ENCODE results near the gene ERBB4. TPM values are rescaled to one million over a fixed set of nuclear protein-coding genes. Genes with fewer than 3 reads are reported as not detected.

Gene ERBB4
- total and polyA plus RNA-seq, 2 of the 8 experiments (the other 6 are each of a cell fraction or from before 2014, with no cell fraction given): 0.34 to 1.3 TPM

DNA sequence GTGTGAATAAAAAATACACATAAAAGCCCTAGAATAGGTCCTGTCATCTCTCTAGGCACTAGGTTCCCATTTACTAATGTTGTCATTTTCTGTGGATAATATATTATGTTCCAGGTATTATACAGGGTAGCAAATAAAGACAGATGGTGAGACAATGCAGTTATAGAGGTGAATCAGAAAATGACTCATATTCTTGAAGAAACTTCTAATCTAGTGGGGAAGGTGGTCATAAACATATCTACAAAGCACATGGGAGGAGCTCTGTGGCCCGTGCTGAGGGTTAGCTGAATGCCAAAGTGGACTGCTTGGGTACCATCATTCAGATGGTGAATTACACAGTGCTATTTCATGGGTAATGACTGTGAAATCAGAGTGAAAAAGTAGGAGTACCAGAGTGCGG, 700.9 kb downstream of the ERBB4 start:
- H3K4me1 ChIP-seq (replicated peaks in 1 of 4; ENCODE audit: control insufficient read depth in 3 of 4, insufficient read depth in 4 of 4, low read length in 3 of 4): no peaks in the 10 kb centered on the region
- H3K9me3 ChIP-seq (ENCODE audit: insufficient read depth in 2 of 2, low read depth in 1 of 2, low read length in 1 of 2): no peaks in the 10 kb centered on the region
- POLR2A ChIA-PET (ENCODE audit: partially characterized antibody): no interaction called here
- no peak for TF ChIP-seq NANOG (IDR thresholded peaks at IDR 0.05; ENCODE audit: insufficient read depth, low read depth, low read length, poor library complexity, severe bottlenecking)
- TF ChIP-seq SIRT6 (IDR thresholded peaks at IDR 0.05; ENCODE audit: low read length): no peak
- no peak for TF ChIP-seq JUND (IDR thresholded peaks at IDR 0.05; ENCODE audit: low read length)
- TF ChIP-seq, protein P1, sequence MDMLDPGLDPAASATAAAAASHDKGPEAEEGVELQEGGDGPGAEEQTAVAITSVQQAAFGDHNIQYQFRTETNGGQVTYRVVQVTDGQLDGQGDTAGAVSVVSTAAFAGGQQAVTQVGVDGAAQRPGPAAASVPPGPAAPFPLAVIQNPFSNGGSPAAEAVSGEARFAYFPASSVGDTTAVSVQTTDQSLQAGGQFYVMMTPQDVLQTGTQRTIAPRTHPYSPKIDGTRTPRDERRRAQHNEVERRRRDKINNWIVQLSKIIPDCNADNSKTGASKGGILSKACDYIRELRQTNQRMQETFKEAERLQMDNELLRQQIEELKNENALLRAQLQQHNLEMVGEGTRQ (IDR thresholded peaks at IDR 0.05; ENCODE audit: low read length): no peak
- no peak for TF ChIP-seq SP2 (IDR thresholded peaks at IDR 0.05; ENCODE audit: low read length)
- TF ChIP-seq SP1 (IDR thresholded peaks at IDR 0.05; ENCODE audit: low read depth, low read length): no peak
- TF ChIP-seq BRCA1 (IDR thresholded peaks at IDR 0.05; ENCODE audit: low read depth, low read length): no peak
- no peak for TF ChIP-seq ASH2L (IDR thresholded peaks at IDR 0.05; ENCODE audit: low read length)
- TF ChIP-seq KDM1A (IDR thresholded peaks at IDR 0.05; ENCODE audit: borderline replicate concordance, low read length): no peak
- no peak for TF ChIP-seq FOSL1 (IDR thresholded peaks at IDR 0.05; ENCODE audit: insufficient read depth, low read depth, low read length)
- no peak for TF ChIP-seq YY1 (IDR thresholded peaks at IDR 0.05; ENCODE audit: low read depth, low read length)
- TF ChIP-seq CBX5 (IDR thresholded peaks at IDR 0.05; ENCODE audit: low read depth, low read length): no peak
- no peak for TF ChIP-seq RNF2 (IDR thresholded peaks at IDR 0.05; ENCODE audit: borderline replicate concordance, low read depth, low read length, missing control alignments, poor library complexity, severe bottlenecking)
- no peak overlapping the region for H3K18ac ChIP-seq (ENCODE audit: extremely low read depth, low read length)
- no peaks in the 10 kb centered on the region for H3K79me1 ChIP-seq (ENCODE audit: low read depth, low read length)
- no peak overlapping the region for H2BK20ac ChIP-seq (ENCODE audit: low read length)
- H2BK15ac ChIP-seq (ENCODE audit: low read length): no peak overlapping the region
- no peak overlapping the region for H3K14ac ChIP-seq (ENCODE audit: insufficient read length)
- no peak overlapping the region for H4K91ac ChIP-seq (replicated peaks; ENCODE audit: insufficient read length, low read length)
- no peak overlapping the region for H3K56ac ChIP-seq (replicated peaks; ENCODE audit: insufficient read length, low read depth, low read length)
- no peak overlapping the region for H3K4me3 ChIP-seq (ENCODE audit: extremely low read depth in 1 of 4, insufficient read depth in 2 of 4, low read depth in 3 of 4, low read length in 4 of 4)
- H2AK5ac ChIP-seq (ENCODE audit: low read depth, low read length): no peak overlapping the region
- H3K36me3 ChIP-seq (ENCODE audit: control insufficient read depth in 2 of 4, insufficient read depth in 4 of 4, low read length in 3 of 4): no peaks in the 10 kb centered on the region
- no peak overlapping the region for H3K9ac ChIP-seq (replicated peaks in 1 of 4; ENCODE audit: extremely low read depth in 1 of 4, low read depth in 3 of 4, low read length in 3 of 4)
- no peaks in the 10 kb centered on the region for H3K79me2 ChIP-seq (ENCODE audit: control insufficient read depth in 1 of 2, insufficient read depth in 2 of 2, low read length in 2 of 2)
- H2BK5ac ChIP-seq (ENCODE audit: low read depth, low read length): no peak overlapping the region
- no peak for FAIRE-seq
- no peak for DNase-seq (ENCODE audit: low read depth in 1 of 2, low spot score in 2 of 2)
- no peak overlapping the region for H2BK12ac ChIP-seq (ENCODE audit: low read depth, low read length)
- H2BK120ac ChIP-seq (replicated peaks; ENCODE audit: low read depth, low read length): no peak overlapping the region
- H3K4me2 ChIP-seq (ENCODE audit: insufficient read depth in 1 of 2, low read depth in 2 of 2, low read length in 2 of 2): no peak overlapping the region
- CTCF ChIA-PET (ENCODE audit: partially characterized antibody): interaction anchor here (0.5 to 1.0 kb wide), 2 partner anchors 16 to 384 kb away, joined by 3 to 6 read pairs; no protein-coding TSS in a partner anchor
- 100% methylated on average over 2 of the region's 2 CpGs; no CpG with 5 or more reads in 1 of the 2 experiments for WGBS, 2 experiments (ENCODE audit: extremely low coverage in 1 of 2, insufficient coverage in 1 of 2, insufficient read length in 1 of 2, insufficient replicate concordance in 2 of 2, low coverage in 1 of 2, low lambda C conversion rate in 2 of 2, missing lambda C conversion rate in 1 of 2)
- no peak overlapping the region; the same call in 1 of the 2 replicates for H3K27ac ChIP-seq (ENCODE audit: low read depth, low read length)
- H4K8ac ChIP-seq (ENCODE audit: extremely low read depth, insufficient read depth, low read length): no peak overlapping the region
- H4K20me1 ChIP-seq (replicated peaks in 1 of 2; ENCODE audit: control insufficient read depth in 1 of 2, insufficient read depth in 2 of 2, low read length in 2 of 2): no peaks in the 10 kb centered on the region
- no peaks in the 10 kb centered on the region for H3K23me2 ChIP-seq (ENCODE audit: low read depth, low read length)
- no peak overlapping the region for H2AFZ ChIP-seq (ENCODE audit: low read length)
- no peak overlapping the region for H4K5ac ChIP-seq (ENCODE audit: insufficient read length, low read depth, low read length)
- no peak overlapping the region for H3K4ac ChIP-seq (replicated peaks; ENCODE audit: insufficient read length, low read depth, low read length)
- H3K27me3 ChIP-seq (replicated peaks in 1 of 4; ENCODE audit: control insufficient read depth in 3 of 4, extremely low read depth in 1 of 4, insufficient read depth in 3 of 4, low read length in 3 of 4): no peaks in the 10 kb centered on the region
- no peak overlapping the region for H3K23ac ChIP-seq (ENCODE audit: insufficient read length)
